Fibroblast of lung (primary cell): ENCODE measurements around the gene SH3D19.

ENCODE experiments used
- CTCF ChIP-seq, 2 donors: IDR thresholded peaks in 1 of 2; conservative IDR thresholded peaks in 1 of 2; 1 replicate in 1 of 2; 2 replicates in 1 of 2; pipeline ENCODE4 v1.5.1; 2011 to 2012; ENCODE audit warnings: low read length in 2 of 2, control low read depth in 1 of 2, inconsistent platforms in 1 of 2, low read depth in 1 of 2, mild to moderate bottlenecking in 1 of 2
- EZH2 ChIP-seq: IDR thresholded peaks from 2 replicates; pipeline ENCODE4 v1.5.1; 2012; ENCODE audit warnings: low read length, control low read depth, mild to moderate bottlenecking; ENCODE audit errors: missing control alignments

DNA sequence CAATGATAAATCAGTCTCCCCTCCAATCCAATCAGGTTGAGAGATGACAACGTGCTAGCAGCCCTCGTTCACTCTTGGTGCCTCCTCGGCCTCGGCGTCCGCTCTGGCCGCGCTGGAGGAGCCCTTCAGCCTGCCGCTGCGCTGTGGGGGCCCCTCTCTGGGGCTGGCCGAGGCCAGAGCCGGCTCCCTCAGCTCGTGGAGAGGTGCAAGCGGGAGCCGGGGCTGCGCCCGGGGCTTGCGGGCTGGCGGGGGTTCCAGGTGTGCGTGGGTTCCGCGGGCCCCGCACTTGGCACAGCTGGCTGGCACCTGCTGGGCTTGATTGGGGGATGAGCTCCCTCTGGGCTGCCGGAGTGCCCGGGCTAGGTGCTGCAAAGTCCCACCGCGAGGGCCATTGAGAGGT is 89.4 kb downstream of the SH3D19 start:
- no peak for TF ChIP-seq EZH2
- no peak for TF ChIP-seq CTCF (conservative IDR thresholded peaks at IDR 0.05 in 1 of 2, IDR thresholded peaks at IDR 0.05 in 1 of 2; ENCODE audit: low read depth in 1 of 2, low read length in 2 of 2)
